Right lobe of liver (tissue), 6 donors: ENCODE measurements around the gene RGS3. TPM values are rescaled to one million over a fixed set of nuclear protein-coding genes. Genes with fewer than 3 reads are reported as not detected.

Source experiments
- ATAC-seq, 4 donors: fragments of 200-7000 bp; cut with Tn5 transposase; one replicate each; pipeline ENCODE4 v1.9.1; 2020; ENCODE audit warnings: mild to moderate bottlenecking in 4 of 4, moderate library complexity in 4 of 4
- DNase-seq, 3 donors: peaks; one replicate each; pipeline ENCODE4 v3.0.0-alpha.2; 2020
- H3K27ac ChIP-seq, 3 donors: fragments of 200-600 bp; one replicate each; pipeline ENCODE4 v1.8.0; 2022
- H3K27me3 ChIP-seq, 2 donors: fragments of 200-600 bp; one replicate each; pipeline ENCODE4 v1.8.0; 2022
- H3K36me3 ChIP-seq, 4 donors: fragments of 200-600 bp; sonication (generic) in 1 of 4; one replicate each; pipeline versions ENCODE4 v1.5.1 to v1.8.0; 2017 to 2022; ENCODE audit warnings: control low read depth in 1 of 4
- H3K4me1 ChIP-seq, 4 donors: fragments of 200-600 bp; sonication (generic) in 1 of 4; one replicate each; pipeline versions ENCODE4 v1.5.1 to v1.8.0; 2017 to 2022; ENCODE audit warnings: control low read depth in 1 of 4
- H3K4me3 ChIP-seq, 3 donors: fragments of 200-600 bp; one replicate each; pipeline ENCODE4 v1.8.0; 2022
- H3K9me3 ChIP-seq, 4 donors: fragments of 200-600 bp; sonication (generic) in 1 of 4; one replicate each; pipeline versions ENCODE4 v1.5.1 to v1.8.0; 2017 to 2022; ENCODE audit warnings: control low read depth in 1 of 4
- CTCF ChIP-seq, 4 donors: fragments of 200-600 bp in 3 of 4; fragments of 450-650 bp in 1 of 4; IDR thresholded peaks; one replicate each; pipeline versions ENCODE4 v1.5.1 to v1.8.0; 2016 to 2022; ENCODE audit warnings: antibody characterized with exemption in 4 of 4, mild to moderate bottlenecking in 2 of 4
- POLR2A ChIP-seq: fragments of 450-650 bp; IDR thresholded peaks from one replicate; pipeline ENCODE4 v1.6.1; 2017; ENCODE audit warnings: antibody characterized with exemption, mild to moderate bottlenecking
- WGBS: methylation state at CpG from one replicate; pipeline ENCODE4 v1.1.6; 2018; ENCODE audit warnings: low coverage, low lambda C conversion rate; ENCODE audit not compliant: insufficient coverage; ENCODE audit errors: missing lambda C conversion rate; 5-methylcytosine and 5-hydroxymethylcytosine counted together
- intact Hi-C, 2 donors: fragments of 100-400 bp; cut with DNase I; formaldehyde crosslinking; loops; one replicate each; pipeline versions ENCODE4 v1.11.2 to v1.14.1; 2022
- total RNA-seq, 6 experiments: library from RNA; depleted of rRNA in 2 of 6; stranded (reverse); fragments of >200 nt in 2 of 6; fragmentation: NEBNext Ultra II Directional in 3 of 6; extraction: Animal tissue kit (Norgen Biotek cat#: 25700) in 3 of 6; gene quantifications; one replicate each; pipeline versions ENCODE4 v1.1.0 to v1.2.4, GENCODE V29; 2016 to 2023
- donor health status: DM: no; HTN: yes; CAD: no.
- donor health status: DM: no; HTN: no; CAD: no.
- donor health status: DM: no; HTN: no; CAD: no.
- donor health status: DM: no; HTN: yes; CAD: no.
- donor health status: DM: no; HTN: yes; CAD: no.

RGS3 gene
- total RNA-seq, 6 experiments from 2014 or later: 19.0 to 60.3 (median 31.0) TPM

- Histone ChIP-seq H3K27me3 (no peaks in the 10 kb centered on the region), H3K36me3 (no peaks in the 10 kb centered on the region), H3K4me3 (no peak overlapping the region), H3K27ac (no peak overlapping the region), H3K4me1 (no peaks in the 10 kb centered on the region), H3K9me3 (no peaks in the 10 kb centered on the region)
- WGBS: 32% methylated on average over 3 of the region's 3 CpGs
- ATAC-seq (peak in 2 of 4 donors; percentile 26 to 64), DNase-seq (peak in 1 of 3 donors; percentile 42)
- intact Hi-C loops: no loop called here
- no peak for TF ChIP-seq CTCF (IDR thresholded peaks at IDR 0.05)
- TF ChIP-seq POLR2A: no peak
These were observed 182.4 kb downstream of the RGS3 start for GRCh38 chr9:113645978-113646253.

DNA sequence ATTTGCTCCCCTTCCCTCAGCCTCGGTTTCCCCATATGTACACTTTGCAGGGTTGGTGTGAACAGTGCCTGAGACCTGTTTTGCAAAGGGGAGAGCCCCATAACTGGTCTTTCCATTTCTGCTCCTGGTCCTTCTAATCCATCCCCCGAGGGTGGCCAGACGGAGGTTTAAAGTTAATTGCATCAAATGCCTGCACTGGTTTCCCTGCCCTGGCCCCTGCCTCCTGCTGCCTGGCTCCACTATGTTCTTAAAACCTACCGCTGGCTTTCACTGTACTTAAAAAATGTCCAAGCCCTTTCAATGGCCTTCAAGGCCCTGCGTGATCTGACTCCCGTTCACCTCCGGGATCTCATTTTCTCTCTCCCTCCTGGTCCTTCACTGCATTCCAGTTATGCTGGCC, 183.0 kb downstream of the RGS3 start:
- Histone ChIP-seq H3K36me3 (no peaks in the 10 kb centered on the region), H3K27ac (no peak overlapping the region), H3K9me3 (no peaks in the 10 kb centered on the region), H3K4me1 (no peaks in the 10 kb centered on the region), H3K4me3 (no peak overlapping the region), H3K27me3 (no peaks in the 10 kb centered on the region)
- TF ChIP-seq POLR2A: no peak
- TF ChIP-seq CTCF (IDR thresholded peaks at IDR 0.05): no peak
- DNase-seq (peak in 1 of 3 donors; percentile 14), ATAC-seq (no peak)
- intact Hi-C loops: no loop called here
- 86% methylated on average over 5 of the region's 7 CpGs for WGBS

Other genes starting within 250 kb of the RGS3 start
- gene FKBP15, start 242.4 kb upstream of the RGS3 start, total RNA-seq: 10 to 100 TPM; 11.1 to 17.2 (median 12.8) TPM
- 10 to 100 TPM; 48.0 to 92.6 (median 71.5) TPM for gene SLC31A1, start 242.2 kb upstream of the RGS3 start, total RNA-seq
- gene CDC26, start 188.2 kb upstream of the RGS3 start, total RNA-seq: 10 to 100 TPM; 16.0 to 21.7 (median 18.5) TPM
- 10 to 100 TPM in 3 of 6 experiments, 1 to 10 TPM in 3; 6.9 to 13.0 (median 10.1) TPM for gene PRPF4, start 188.1 kb upstream of the RGS3 start, total RNA-seq
- gene RNF183, start 160.4 kb upstream of the RGS3 start, total RNA-seq: under 1 TPM in 1 of 6 experiments, not detected in 5; 0.27 TPM
- gene WDR31, start 123.5 kb upstream of the RGS3 start, total RNA-seq: 1 to 10 TPM in 5 of 6 experiments, under 1 TPM in 1; 0.81 to 3.5 (median 1.7) TPM
- gene BSPRY, start 114.2 kb upstream of the RGS3 start, total RNA-seq: 1 to 10 TPM in 2 of 6 experiments, under 1 TPM in 4; 0.24 to 1.4 (median 0.78) TPM
- 10 to 100 TPM; 36.5 to 70.5 (median 67.1) TPM for gene HDHD3, start 86.7 kb upstream of the RGS3 start, total RNA-seq
- 100 to 1,000 TPM in 2 of 6 experiments, 10 to 100 TPM in 4; 35.3 to 140 (median 73.6) TPM for gene ALAD, start 62.4 kb upstream of the RGS3 start, total RNA-seq
- gene POLE3, start 53.1 kb upstream of the RGS3 start, total RNA-seq: 10 to 100 TPM; 13.8 to 24.5 (median 16.6) TPM
- gene C9orf43, start 53.0 kb upstream of the RGS3 start, total RNA-seq: 1 to 10 TPM in 1 of 6 experiments, under 1 TPM in 5; 0.40 to 1.0 (median 0.50) TPM